ENCODE measurements around the gene FITM1.
A peak's percentile ranks its signal among the peaks of the same experiment; 100 is the strongest.

Gene FITM1

DNA sequence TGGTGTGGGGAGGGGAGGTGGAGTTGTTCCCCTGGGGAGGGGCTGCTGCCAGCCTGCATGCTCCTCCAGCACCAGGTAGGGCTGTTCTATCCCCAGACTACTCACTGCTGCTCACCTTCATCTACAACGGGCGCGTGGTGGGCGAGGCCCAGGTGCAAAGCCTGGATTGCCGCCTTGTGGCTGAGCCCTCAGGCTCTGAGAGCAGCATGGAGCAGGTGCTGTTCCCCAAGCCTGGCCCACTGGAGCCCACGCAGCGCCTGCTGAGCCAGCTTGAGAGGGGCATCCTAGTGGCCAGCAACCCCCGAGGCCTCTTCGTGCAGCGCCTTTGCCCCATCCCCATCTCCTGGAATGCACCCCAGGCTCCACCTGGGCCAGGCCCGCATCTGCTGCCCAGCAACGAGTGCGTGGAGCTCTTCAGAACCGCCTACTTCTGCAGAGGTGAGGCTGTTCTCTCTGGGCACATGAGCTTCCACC is 34.1 kb downstream of the FITM1 start:
- peaks cover 48% of the 10 kb centered on the region for H3K4me1 Mint-ChIP-seq
- DNase-seq (no peak), ATAC-seq (no peak)
- H3K27ac Mint-ChIP-seq: peak overlapping the region; percentile 77
- peaks cover 2% of the 10 kb centered on the region for H3K27me3 Mint-ChIP-seq
- H3K36me3 Mint-ChIP-seq (ENCODE audit: low read depth): peaks cover 66% of the 10 kb centered on the region
- no peaks in the 10 kb centered on the region for H3K9me3 Mint-ChIP-seq
- H3K4me3 Mint-ChIP-seq: no peak overlapping the region

DNA sequence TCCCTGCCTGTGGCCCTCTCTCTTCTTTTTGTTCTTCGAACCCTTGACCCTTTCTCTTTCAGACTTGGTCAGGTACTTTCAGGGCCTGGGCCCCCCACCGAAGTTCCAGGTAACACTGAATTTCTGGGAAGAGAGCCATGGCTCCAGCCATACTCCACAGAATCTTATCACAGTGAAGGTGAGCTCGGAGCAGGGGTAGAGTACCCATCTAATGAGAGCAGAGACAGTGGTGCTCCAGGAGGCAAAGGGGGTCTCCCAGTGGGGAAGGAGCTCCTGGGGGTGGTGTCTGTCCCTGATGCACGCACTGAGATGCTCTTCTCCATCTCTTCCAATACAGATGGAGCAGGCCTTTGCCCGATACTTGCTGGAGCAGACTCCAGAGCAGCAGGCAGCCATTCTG is 35.3 kb downstream of the FITM1 start:
- Mint-ChIP-seq H3K9me3 (no peaks in the 10 kb centered on the region), H3K27me3 (peaks cover 2% of the 10 kb centered on the region), H3K27ac (peak overlapping the region; percentile 58), H3K4me1 (peaks cover 45% of the 10 kb centered on the region), H3K4me3 (no peak overlapping the region), H3K36me3 (ENCODE audit: low read depth) (peaks cover 64% of the 10 kb centered on the region)
- ATAC-seq (no peak), DNase-seq (no peak)

DNA sequence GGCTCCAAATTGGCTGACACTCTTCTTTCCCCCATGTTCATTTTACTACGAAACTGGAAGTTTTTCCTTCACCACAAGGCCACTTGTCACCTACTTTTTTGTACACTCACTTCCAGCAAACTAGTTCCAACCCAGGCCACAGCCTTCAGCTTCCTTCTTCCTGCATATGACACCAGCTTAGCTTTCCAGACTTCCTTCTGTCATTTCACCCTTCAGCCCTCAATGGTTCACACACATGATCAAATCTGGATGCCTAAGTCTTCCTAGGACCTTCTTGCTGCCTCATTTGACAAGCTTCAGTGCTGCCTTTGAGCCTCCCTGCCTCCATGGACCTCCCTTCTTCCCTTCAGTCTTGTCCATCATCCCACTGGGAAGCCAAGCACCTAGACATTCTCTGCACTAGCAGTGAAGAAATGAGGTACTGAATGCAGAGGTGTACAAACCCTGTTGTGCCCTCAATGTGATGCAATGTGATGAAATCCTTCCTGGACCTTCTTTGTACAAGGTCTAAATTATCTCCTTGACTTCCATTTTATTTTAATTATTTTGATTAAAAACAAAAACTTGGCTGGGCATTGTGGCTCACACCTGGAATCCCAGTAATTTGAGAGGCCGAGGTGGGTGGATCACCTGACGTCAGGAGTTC is 37.1 kb downstream of the FITM1 start:
- no peaks in the 10 kb centered on the region for H3K9me3 Mint-ChIP-seq
- H3K4me1 Mint-ChIP-seq: peaks cover 42% of the 10 kb centered on the region
- no peak for ATAC-seq
- no peaks in the 10 kb centered on the region for H3K27me3 Mint-ChIP-seq
- no peak overlapping the region for H3K4me3 Mint-ChIP-seq
- peaks cover 50% of the 10 kb centered on the region for H3K36me3 Mint-ChIP-seq (ENCODE audit: low read depth)
- no peak for DNase-seq
- peak overlapping the region; percentile 28 for H3K27ac Mint-ChIP-seq

GRCh38 chr14:24171422-24172260 is 41.2 kb downstream of the FITM1 start, which contains the start of gene REC8:
Gene REC8, plus strand, starts transcription at chr14:24172080. Its CDS starts 473 bp downstream, at chr14:24172553.
- H3K36me3 Mint-ChIP-seq (ENCODE audit: low read depth): peaks cover 21% of the 10 kb centered on the region
- H3K27ac Mint-ChIP-seq: peak within 1 kb of the TSS; percentile 22
- ATAC-seq: peak; percentile 83
- H3K4me1 Mint-ChIP-seq: peaks cover 24% of the 10 kb centered on the region
- H3K27me3 Mint-ChIP-seq: no peaks in the 10 kb centered on the region
- DNase-seq: peak; percentile 78
- no peaks in the 10 kb centered on the region for H3K9me3 Mint-ChIP-seq
- H3K4me3 Mint-ChIP-seq: peak within 1 kb of the TSS; percentile 77

DNA sequence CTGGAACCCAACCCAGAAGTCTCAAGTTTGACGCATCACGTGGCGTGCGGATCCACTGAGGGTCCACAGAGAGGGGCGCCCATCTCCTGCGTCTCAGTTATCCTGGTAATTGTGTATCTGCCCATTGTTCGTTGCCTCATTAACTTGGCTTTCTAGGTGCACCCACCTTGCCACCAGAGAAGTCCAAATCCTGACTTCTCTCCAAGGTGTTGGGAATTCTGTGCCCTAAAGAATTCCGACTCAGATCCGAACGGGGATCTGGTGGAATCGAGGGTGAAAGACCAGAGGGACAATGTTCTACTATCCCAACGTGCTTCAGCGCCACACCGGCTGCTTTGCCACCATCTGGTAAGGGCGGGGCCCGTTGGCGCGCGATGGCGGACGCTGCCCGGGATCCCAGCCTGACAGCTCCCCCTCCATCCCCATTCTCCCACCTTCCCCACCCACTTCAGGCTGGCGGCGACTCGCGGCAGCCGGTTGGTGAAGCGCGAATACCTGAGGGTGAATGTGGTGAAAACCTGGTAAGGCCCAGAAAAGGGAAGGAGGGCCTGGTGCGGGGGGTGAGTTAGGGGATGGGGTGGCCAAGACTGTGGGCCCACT is 41.9 kb downstream of the FITM1 start:
- DNase-seq: no peak
- no peaks in the 10 kb centered on the region for H3K27me3 Mint-ChIP-seq

GRCh38 chr14:24172871-24173281 is 42.4 kb downstream of the FITM1 start:
- DNase-seq (no peak), ATAC-seq (no peak)
- Mint-ChIP-seq H3K4me1 (peaks cover 21% of the 10 kb centered on the region), H3K36me3 (ENCODE audit: low read depth) (peaks cover 16% of the 10 kb centered on the region), H3K27me3 (no peaks in the 10 kb centered on the region), H3K4me3 (peak overlapping the region; percentile 75), H3K27ac (no peak overlapping the region), H3K9me3 (no peaks in the 10 kb centered on the region)

More for the DNA sequence above, 41.9 kb downstream of the FITM1 start:
- Mint-ChIP-seq H3K36me3 (ENCODE audit: low read depth) (peaks cover 18% of the 10 kb centered on the region), H3K4me1 (peaks cover 22% of the 10 kb centered on the region), H3K27ac (peak overlapping the region; percentile 14), H3K4me3 (peak overlapping the region; percentile 75), H3K9me3 (no peaks in the 10 kb centered on the region)
- ATAC-seq: no peak

- ATAC-seq (no peak), DNase-seq (no peak)
- Mint-ChIP-seq H3K9me3 (no peaks in the 10 kb centered on the region), H3K4me3 (no peak overlapping the region), H3K36me3 (ENCODE audit: low read depth) (peaks cover 14% of the 10 kb centered on the region), H3K27me3 (no peaks in the 10 kb centered on the region), H3K27ac (no peak overlapping the region), H3K4me1 (peaks cover 9% of the 10 kb centered on the region)
Measured at GRCh38 chr14:24176599-24176998, 46.1 kb downstream of the FITM1 start.

DNA sequence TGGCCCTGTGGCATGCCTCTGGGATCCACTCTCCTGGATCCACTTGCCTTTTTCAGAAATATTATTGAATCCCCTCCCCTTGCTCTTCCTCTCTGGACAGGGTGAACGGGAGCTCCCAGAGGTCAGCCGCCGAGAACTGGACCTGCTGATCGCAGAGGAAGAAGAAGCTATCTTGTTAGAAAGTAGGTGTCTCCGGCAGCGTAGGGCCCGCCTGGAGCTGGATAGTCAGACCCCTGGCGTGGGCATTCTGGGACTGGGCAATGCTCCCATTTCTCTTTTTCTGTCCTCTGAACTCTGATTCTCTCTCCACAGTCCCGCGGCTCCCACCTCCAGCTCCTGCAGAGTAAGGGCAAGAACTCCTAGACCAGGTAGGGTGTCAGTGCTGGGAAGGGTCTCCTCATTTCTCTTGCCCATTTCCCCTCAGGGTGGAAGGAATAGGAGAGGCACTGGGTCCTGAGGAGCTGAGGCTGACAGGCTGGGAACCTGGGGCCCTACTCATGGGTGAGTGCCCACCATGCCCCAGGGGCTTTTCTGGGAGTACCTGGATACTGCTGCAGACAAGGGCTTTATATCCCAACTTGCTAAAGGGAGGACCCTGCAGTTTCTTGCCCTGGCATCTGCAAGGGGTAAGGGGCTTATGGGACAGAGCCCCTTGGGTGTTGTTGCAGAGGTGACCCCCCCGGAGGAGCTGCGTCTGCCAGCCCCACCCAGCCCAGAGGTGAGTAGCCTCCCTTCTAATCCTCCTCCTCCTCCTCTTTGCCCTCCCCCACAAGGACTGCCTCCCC is 46.8 kb downstream of the FITM1 start:
- no peak overlapping the region for H3K4me3 Mint-ChIP-seq
- DNase-seq (no peak), ATAC-seq (no peak)
- peaks cover 6% of the 10 kb centered on the region for H3K4me1 Mint-ChIP-seq
- H3K9me3 Mint-ChIP-seq: no peaks in the 10 kb centered on the region
- H3K27me3 Mint-ChIP-seq: no peaks in the 10 kb centered on the region
- H3K36me3 Mint-ChIP-seq (ENCODE audit: low read depth): peaks cover 19% of the 10 kb centered on the region
- no peak overlapping the region for H3K27ac Mint-ChIP-seq

DNA sequence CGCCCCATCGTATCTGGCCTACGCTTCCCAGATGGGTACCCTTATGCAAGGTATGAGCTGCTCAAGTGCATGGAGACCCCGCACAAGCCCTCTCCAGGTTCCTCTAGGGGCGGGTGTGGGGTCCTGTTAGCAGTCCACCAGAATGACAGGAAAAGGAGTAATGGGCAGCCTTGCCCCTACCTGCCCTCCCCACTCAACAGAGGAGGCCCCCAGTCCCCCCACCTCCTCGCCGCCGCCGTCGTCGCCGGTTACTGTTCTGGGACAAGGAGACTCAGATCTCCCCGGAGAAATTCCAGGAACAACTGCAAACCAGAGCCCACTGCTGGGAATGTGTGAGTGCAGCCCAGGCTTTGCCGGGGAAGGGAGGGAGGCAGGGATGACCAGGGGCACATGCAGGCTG is 47.4 kb downstream of the FITM1 start:
- Mint-ChIP-seq H3K4me3 (no peak overlapping the region), H3K27ac (no peak overlapping the region), H3K36me3 (ENCODE audit: low read depth) (peaks cover 23% of the 10 kb centered on the region), H3K9me3 (no peaks in the 10 kb centered on the region), H3K27me3 (no peaks in the 10 kb centered on the region), H3K4me1 (peaks cover 3% of the 10 kb centered on the region)
- DNase-seq (no peak), ATAC-seq (no peak)

DNA sequence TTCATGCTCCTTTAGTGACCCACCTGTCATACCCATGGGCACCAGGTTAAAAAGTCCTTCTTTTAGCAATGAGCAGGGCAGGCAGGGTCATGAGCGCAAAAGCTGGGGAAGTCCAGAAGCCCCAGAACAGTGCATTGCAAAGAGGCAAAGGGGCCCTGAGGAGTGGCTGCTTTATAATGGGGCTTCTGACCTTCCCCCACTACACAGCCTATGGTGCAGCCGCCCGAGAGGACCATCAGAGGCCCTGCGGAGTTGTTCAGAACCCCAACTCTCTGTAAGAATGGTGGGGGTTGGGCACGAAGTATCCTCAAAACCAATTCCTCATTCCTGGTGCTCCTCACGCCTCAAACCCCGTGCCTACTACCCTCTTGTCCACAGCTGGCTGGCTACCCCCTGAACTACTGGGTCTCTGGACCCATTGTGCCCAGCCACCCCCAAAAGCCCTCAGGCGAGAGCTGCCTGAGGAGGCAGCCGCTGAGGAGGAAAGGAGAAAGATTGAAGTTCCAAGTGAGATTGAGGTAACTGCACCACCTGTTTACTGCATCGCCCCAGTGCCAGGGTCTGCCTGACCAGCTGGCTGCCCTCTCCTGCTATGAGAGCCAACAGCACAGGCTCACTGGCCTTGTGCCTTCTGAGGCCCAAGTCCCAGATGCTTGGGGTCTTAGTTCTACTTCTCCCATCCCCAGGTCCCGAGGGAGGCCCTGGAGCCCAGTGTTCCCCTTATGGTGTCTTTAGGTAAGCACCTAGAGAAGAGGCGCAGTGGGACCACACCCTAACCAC is 48.1 kb downstream of the FITM1 start:
- DNase-seq: no peak
- H3K27ac Mint-ChIP-seq: peak overlapping the region; percentile 22
- H3K36me3 Mint-ChIP-seq (ENCODE audit: low read depth): peaks cover 26% of the 10 kb centered on the region
- ATAC-seq: no peak
- no peak overlapping the region for H3K4me3 Mint-ChIP-seq
- no peaks in the 10 kb centered on the region for H3K4me1 Mint-ChIP-seq
- H3K27me3 Mint-ChIP-seq: no peaks in the 10 kb centered on the region
- H3K9me3 Mint-ChIP-seq: no peaks in the 10 kb centered on the region

- ATAC-seq: no peak
- H3K27me3 Mint-ChIP-seq: no peaks in the 10 kb centered on the region
- H3K36me3 Mint-ChIP-seq (ENCODE audit: low read depth): peaks cover 27% of the 10 kb centered on the region
- peak overlapping the region; percentile 47 for H3K27ac Mint-ChIP-seq
- H3K4me1 Mint-ChIP-seq: no peaks in the 10 kb centered on the region
- no peak for DNase-seq
- H3K9me3 Mint-ChIP-seq: no peaks in the 10 kb centered on the region
- no peak overlapping the region for H3K4me3 Mint-ChIP-seq
Measured at GRCh38 chr14:24179294-24179960, 49.0 kb downstream of the FITM1 start.

DNA sequence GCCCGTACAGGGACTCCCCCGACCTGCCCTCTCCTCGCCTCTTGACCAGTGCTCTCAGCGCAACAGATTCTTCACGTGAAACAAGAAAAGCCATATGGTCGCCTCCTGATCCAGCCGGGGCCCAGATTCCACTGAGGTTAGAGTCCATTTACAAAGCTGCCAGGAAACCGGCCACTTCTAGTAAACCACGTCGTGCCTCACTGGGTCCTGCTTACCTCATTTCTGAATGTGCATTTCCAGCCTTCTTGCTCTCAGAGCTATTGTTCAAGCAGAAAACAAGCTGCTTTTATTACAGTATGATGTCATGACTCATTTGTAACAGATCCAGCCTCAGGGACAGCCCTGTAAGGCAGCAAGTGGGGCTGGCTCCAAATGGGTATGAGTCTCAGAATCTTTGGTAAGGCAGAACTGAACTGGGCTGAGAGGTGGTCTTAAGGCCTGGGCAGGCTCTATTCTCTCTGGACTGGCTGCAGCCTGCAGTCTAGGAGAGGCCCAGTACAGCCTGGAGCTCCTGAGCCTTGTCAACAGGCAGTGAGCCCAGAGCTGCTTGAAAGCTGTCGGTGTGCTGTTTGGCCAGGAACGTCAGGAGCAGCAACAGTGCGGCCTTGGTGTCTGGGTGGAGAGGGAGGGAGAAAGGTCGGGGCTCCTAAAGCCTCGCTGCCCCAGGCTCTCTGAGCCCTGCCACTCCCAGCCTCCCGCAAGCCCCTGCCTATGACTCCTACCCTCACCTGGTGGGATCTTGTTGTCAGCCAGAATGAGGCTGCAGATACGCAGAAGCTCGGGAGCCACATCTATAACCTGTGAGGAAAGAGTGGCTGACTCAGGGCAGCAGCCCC is 49.7 kb downstream of the FITM1 start:
- Mint-ChIP-seq H3K27ac (peak overlapping the region; percentile 47), H3K36me3 (ENCODE audit: low read depth) (peaks cover 29% of the 10 kb centered on the region), H3K27me3 (no peaks in the 10 kb centered on the region), H3K4me3 (no peak overlapping the region), H3K9me3 (no peaks in the 10 kb centered on the region), H3K4me1 (no peaks in the 10 kb centered on the region)
- ATAC-seq: no peak
- no peak for DNase-seq
